Glutamatergic neuron (in vitro differentiated cells): ENCODE data around the gene TNS3. TPM values are rescaled to one million over a fixed set of nuclear protein-coding genes. Genes with fewer than 3 reads are reported as not detected.

Source experiments
- DNase-seq: peaks from one replicate; pipeline ENCODE4 v3.0.0; 2022
- H3K27ac Mint-ChIP-seq: one replicate; pipeline ENCODE4 v1.8.0; 2020; ENCODE audit warnings: mild to moderate bottlenecking, mixed read lengths, inconsistent platforms; ENCODE audit not compliant: unreplicated experiment
- H3K27me3 Mint-ChIP-seq: one replicate; pipeline ENCODE4 v1.8.0; 2020; ENCODE audit warnings: mild to moderate bottlenecking, moderate library complexity, mixed read lengths, inconsistent platforms; ENCODE audit not compliant: unreplicated experiment
- H3K36me3 Mint-ChIP-seq: one replicate; pipeline ENCODE4 v1.8.0; 2020; ENCODE audit warnings: mild to moderate bottlenecking, mixed read lengths, inconsistent platforms; ENCODE audit not compliant: unreplicated experiment
- H3K4me1 Mint-ChIP-seq: one replicate; pipeline ENCODE4 v1.8.0; 2020; ENCODE audit warnings: mild to moderate bottlenecking, low read depth, mixed read lengths, inconsistent platforms; ENCODE audit not compliant: unreplicated experiment
- H3K4me3 Mint-ChIP-seq: one replicate; pipeline ENCODE4 v1.8.0; 2020; ENCODE audit warnings: mild to moderate bottlenecking, mixed read lengths, inconsistent platforms; ENCODE audit not compliant: unreplicated experiment
- H3K9me3 Mint-ChIP-seq: one replicate; pipeline ENCODE4 v1.8.0; 2020; ENCODE audit warnings: mild to moderate bottlenecking, moderate library complexity, mixed read lengths, inconsistent platforms; ENCODE audit not compliant: unreplicated experiment
- total RNA-seq: library from RNA; stranded (reverse); fragmentation: NEBNext Ultra II Directional; extraction: Animal tissue kit (Norgen Biotek cat#: 25700); gene quantifications from one replicate; pipeline ENCODE4 v1.2.1, GENCODE V29; 2021; ENCODE audit not compliant: unreplicated experiment
- TF ChIP-seq, protein P1 (sequence below): fragments of 200-600 bp; sonication (generic); IDR thresholded peaks from one replicate; pipeline ENCODE4 v1.5.0; 2021; ENCODE audit not compliant: partially characterized antibody, unreplicated experiment

TNS3 gene
- total RNA-seq, 1 donor from 2014 or later, result 3.8 TPM

DNA sequence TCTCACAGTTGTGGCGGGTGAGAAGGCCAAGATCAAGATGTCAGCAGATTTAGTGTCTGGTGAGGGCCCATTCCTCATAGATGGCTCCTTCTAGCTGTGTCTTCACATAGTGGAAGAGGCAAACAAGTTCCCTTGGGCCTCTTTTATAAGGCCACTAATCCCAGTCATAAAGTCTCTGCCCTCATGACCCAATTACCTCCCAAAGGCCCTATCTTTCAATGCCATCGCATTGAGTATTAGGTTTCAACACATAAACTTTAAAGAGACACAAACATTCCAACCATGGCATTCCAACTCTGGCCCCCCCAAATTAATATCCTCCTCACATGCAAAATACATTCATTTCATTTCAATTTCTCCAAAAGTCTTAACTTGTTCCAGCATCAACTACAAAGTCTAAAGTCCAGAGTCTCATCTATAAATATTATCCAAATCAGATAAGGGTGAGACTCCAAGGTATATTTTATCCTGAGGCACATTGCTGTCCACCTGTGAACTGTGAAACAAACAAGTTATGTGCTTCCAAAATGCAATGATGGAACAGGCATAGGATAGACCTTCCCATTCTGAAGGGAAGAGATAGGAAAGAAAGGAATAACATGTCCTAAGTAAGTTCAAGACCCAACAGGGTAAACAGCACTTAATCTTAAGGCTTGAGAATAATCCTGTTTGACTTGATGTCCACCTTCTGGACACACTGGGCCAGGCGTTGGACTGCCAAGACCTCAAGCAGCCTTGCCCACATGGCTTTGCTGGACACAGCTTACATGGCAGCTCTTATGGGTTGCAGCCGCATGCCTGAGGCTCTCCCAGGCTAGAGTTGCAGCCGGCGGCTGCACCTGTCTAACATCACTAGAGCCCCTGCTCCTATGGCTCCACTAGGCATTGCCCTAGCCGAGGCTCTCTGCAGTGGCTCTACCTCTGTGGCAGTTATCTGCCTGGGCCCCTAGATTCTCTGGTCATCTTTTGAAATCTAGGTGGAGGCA lies 312.8 kb downstream of the TNS3 start:
- Mint-ChIP-seq H3K27me3 (peaks cover 3% of the 10 kb centered on the region), H3K36me3 (no peaks in the 10 kb centered on the region), H3K4me1 (peaks cover 6% of the 10 kb centered on the region), H3K9me3 (no peaks in the 10 kb centered on the region), H3K27ac (no peak overlapping the region), H3K4me3 (no peak overlapping the region)
- TF ChIP-seq, protein P1, sequence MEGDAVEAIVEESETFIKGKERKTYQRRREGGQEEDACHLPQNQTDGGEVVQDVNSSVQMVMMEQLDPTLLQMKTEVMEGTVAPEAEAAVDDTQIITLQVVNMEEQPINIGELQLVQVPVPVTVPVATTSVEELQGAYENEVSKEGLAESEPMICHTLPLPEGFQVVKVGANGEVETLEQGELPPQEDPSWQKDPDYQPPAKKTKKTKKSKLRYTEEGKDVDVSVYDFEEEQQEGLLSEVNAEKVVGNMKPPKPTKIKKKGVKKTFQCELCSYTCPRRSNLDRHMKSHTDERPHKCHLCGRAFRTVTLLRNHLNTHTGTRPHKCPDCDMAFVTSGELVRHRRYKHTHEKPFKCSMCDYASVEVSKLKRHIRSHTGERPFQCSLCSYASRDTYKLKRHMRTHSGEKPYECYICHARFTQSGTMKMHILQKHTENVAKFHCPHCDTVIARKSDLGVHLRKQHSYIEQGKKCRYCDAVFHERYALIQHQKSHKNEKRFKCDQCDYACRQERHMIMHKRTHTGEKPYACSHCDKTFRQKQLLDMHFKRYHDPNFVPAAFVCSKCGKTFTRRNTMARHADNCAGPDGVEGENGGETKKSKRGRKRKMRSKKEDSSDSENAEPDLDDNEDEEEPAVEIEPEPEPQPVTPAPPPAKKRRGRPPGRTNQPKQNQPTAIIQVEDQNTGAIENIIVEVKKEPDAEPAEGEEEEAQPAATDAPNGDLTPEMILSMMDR, result no peak
- no peak for DNase-seq

DNA sequence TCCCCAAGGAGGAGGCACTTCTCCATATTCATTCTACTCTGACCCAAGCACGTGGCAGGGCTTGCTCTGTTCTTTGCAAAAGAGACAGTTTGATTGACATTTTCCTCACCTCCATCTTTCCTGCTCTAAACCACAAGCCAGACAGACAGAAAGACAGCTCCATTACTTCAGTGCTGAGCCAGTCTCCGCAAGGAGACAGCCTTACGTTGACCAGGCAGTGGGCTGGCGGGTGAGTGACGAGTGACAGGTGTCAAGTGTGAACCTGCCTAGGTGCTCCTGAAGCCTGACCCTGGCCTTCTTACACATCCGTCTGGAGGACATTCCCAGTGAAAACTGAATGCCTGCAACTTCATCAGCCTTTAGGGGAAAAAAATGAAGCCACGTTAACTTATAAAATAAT lies 314.6 kb downstream of the TNS3 start:
- Mint-ChIP-seq H3K27ac (no peak overlapping the region), H3K36me3 (no peaks in the 10 kb centered on the region), H3K4me1 (peaks cover 6% of the 10 kb centered on the region), H3K27me3 (peaks cover 3% of the 10 kb centered on the region), H3K4me3 (no peak overlapping the region), H3K9me3 (no peaks in the 10 kb centered on the region)
- DNase-seq, result no peak
- TF ChIP-seq, protein P1, result no peak

DNA sequence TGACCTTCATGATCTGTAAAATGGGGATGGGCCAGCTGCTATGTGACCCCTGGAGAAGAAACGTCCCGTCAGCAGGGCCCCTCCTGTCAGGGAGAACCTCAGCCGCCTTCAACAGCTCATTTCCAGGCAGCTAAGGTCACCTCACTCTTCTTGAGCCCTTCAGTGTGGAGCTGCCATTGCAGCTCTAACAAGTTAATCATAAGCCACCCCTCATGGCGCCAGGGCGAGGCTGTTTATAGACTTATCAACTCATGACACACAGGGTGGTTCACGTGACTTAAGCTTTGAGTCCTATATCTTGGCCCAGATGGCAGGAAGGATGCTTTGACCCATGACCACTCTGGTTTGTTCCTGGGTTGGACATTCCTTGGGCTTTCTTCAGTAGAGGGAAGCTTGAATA lies 315.1 kb downstream of the TNS3 start:
- H3K36me3 Mint-ChIP-seq, result no peaks in the 10 kb centered on the region
- H3K27me3 Mint-ChIP-seq, result peaks cover 3% of the 10 kb centered on the region
- no peaks in the 10 kb centered on the region for H3K9me3 Mint-ChIP-seq
- no peak overlapping the region for H3K27ac Mint-ChIP-seq
- H3K4me3 Mint-ChIP-seq, result no peak overlapping the region
- TF ChIP-seq, protein P1, result no peak
- peaks cover 6% of the 10 kb centered on the region for H3K4me1 Mint-ChIP-seq
- DNase-seq, result no peak

DNA sequence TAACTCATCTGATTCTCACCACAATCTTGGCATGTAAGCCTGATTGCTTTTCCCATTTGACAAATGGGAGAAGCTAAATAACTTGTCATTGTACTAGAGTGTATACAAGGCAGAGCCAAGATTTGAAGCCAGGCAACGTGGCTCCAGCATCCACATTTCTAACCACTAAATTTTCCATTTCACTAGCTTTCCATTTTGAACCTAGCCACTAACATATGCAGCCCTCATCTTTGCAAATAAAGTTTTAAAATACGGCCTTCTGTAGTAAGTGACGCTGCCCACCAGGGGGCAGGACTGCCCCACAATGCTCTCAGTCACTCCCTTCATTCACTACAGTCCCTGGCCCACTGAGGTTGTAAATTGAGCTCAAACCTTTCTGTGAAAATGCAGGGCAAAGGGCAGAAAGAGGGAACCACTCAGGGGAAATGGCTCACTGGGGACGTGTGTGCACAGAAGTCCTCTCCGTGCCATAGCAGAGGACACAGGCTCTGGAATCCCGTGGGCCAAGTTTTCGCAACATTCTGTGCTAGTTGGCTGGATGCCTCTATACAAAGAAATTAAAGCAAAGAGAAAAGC lies 315.7 kb downstream of the TNS3 start:
- Mint-ChIP-seq H3K4me1 (peaks cover 6% of the 10 kb centered on the region), H3K27ac (no peak overlapping the region), H3K4me3 (no peak overlapping the region), H3K27me3 (peaks cover 3% of the 10 kb centered on the region), H3K36me3 (no peaks in the 10 kb centered on the region), H3K9me3 (no peaks in the 10 kb centered on the region)
- TF ChIP-seq, protein P1, result peak; percentile 96
- DNase-seq, result peak; percentile 72

DNA sequence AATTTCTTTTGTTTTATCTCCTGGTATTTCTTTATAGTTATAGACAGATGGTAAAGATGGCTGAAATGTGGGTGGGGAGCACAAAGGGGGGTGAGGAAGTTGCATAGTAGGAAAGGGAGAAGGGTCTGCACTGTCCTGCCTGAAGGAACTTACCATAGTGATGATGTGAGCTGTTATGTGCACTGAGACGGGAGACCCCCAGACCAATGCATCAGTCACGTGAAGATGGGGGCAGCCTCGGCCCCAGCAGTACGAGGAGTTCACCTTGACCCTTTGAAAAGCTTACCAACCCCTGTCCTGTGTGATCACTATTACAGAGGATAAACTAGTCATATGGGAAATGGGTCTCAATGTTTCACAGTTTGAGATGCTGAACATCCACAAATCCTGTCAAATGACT lies 316.3 kb downstream of the TNS3 start:
- Mint-ChIP-seq H3K27ac (no peak overlapping the region), H3K4me3 (no peak overlapping the region), H3K36me3 (no peaks in the 10 kb centered on the region), H3K9me3 (no peaks in the 10 kb centered on the region), H3K27me3 (peaks cover 3% of the 10 kb centered on the region), H3K4me1 (peaks cover 6% of the 10 kb centered on the region)
- DNase-seq, result no peak
- TF ChIP-seq, protein P1, result no peak
